Jurkat, Clone E6-1 (cell line): Measurements from ENCODE around the gene ATP1A1.

Experiments
- DNase-seq: peaks from one replicate; pipeline ENCODE4 v3.0.0-alpha.2; 2011; ENCODE audit warnings: low read depth, low spot score
- H3K4me3 ChIP-seq: 2 replicates; pipeline ENCODE4 v1.5.1; 2011; ENCODE audit warnings: mild to moderate bottlenecking, low read length, control low read depth, moderate library complexity

Gene ATP1A1

DNA sequence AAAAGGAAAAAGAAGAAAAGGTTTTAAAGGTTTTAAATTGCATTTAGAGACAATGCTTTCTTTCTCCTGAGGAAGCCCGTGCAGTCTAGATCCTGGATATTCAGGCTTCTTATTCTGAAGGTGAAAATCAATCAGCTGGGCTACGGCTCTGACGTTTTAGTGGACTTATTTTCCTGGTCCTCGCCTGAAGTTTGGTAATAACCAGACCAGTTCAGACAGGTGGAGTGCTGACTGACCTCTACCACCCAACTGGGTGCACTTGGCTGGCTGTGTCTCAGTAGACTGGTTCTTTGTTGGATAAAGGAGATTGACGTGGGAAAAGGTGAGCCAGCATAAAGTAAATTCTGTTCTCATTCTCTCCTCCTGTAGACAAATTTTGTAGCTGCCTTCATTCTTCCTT is 7.2 kb upstream of the ATP1A1 start:
- H3K4me3 ChIP-seq: no peak overlapping the region
- no peak for DNase-seq

- H3K4me3 ChIP-seq: no peak overlapping the region
- DNase-seq: no peak
Observed at GRCh38 chr1:116367256-116367945, 5.6 kb upstream of the ATP1A1 start.

DNA sequence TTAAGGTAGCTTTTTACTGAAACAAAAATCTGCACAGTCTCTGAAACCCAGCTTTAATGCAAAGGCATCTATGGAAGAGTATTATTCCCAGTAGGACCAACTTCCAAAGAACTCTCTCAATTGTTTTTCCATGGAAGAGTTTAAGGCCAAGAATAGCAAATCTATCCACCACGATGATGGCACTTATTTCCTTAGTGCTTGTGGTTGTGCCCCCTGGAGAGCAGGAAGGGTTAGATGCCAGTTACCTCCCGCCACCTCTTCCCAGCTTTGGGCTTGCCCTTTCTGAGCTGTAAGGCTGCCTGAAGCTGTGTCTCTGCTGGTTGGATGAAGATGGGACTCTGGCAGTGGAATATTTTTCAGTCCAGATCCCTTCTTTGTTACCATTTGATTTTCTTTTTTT is 4.8 kb upstream of the ATP1A1 start:
- DNase-seq: no peak

GRCh38 chr1:116370181-116370580 is 2.9 kb upstream of the ATP1A1 start:
- DNase-seq: no peak
- H3K4me3 ChIP-seq: no peak overlapping the region

More for the DNA sequence above, 4.8 kb upstream of the ATP1A1 start:
- H3K4me3 ChIP-seq: no peak overlapping the region

DNA sequence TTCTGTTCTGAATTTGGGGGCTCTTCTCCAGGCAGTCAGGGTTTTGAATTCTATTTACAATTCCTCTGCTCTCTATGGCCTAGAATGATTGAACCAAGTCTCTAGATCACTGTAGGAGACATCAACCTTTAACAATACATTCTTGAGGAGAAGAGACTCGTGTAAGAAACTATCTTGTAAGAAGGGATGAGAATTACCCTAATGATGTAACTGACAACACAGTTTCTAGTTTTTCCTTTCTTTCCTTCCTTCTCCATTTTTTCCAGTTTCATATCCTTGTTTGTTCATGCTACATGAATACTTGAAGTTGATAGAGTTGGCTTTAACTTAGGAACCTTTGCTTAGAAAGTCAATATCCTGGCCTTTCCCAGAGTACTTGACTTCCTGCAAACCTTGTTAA is 1.3 kb upstream of the ATP1A1 start:
- H3K4me3 ChIP-seq: no peak overlapping the region
- no peak for DNase-seq

GRCh38 chr1:116372191-116372590 is 853 bp upstream of the ATP1A1 start:
- DNase-seq: no peak
- peak overlapping the region; percentile 69 for H3K4me3 ChIP-seq

DNA sequence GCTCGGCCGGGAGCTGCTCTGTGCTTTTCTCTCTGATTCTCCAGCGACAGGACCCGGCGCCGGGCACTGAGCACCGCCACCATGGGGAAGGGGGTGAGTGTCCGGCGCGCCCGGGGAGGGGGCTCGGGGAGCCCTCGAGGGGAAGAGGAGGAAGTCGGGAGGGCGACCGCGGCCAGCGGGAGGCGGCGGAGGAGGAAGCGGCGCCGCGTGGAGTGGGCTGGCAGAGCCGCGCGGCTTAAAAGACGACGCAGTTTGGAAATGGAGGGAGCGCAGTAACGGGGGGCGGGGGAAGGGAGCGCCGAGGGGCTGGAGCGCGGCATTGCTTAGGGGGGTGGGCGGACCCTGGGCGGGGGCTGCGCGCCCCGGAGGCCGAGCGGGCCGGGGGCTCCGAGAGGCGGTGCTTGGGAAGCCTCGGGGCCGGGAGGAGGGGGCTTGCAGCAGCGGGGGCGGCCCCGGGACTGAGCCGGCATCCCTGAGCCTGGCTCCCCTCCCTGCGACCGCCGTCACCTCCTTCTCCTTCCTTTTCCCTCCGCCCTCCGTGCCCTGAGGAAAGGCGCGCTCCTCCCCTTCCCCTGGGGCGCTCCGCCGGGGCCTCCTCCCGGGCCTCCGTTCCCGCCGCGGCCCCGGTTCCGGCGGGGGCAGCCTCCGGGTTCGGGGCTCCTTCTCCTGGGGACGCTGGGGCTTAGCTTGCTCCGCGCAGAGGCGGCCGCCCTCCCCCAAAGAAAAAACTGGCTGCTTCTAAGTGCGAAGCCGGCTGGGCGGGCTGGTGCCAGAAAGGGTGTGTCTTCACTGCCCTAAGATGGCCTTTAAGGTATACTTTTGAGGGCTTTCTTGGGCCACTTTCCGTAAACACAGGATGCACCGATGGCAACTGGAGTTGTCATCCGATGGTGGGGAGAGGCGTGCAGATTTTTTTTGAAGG is 648 bp downstream of the ATP1A1 start:
- H3K4me3 ChIP-seq: peak overlapping the region; percentile 69
- DNase-seq: no peak

DNA sequence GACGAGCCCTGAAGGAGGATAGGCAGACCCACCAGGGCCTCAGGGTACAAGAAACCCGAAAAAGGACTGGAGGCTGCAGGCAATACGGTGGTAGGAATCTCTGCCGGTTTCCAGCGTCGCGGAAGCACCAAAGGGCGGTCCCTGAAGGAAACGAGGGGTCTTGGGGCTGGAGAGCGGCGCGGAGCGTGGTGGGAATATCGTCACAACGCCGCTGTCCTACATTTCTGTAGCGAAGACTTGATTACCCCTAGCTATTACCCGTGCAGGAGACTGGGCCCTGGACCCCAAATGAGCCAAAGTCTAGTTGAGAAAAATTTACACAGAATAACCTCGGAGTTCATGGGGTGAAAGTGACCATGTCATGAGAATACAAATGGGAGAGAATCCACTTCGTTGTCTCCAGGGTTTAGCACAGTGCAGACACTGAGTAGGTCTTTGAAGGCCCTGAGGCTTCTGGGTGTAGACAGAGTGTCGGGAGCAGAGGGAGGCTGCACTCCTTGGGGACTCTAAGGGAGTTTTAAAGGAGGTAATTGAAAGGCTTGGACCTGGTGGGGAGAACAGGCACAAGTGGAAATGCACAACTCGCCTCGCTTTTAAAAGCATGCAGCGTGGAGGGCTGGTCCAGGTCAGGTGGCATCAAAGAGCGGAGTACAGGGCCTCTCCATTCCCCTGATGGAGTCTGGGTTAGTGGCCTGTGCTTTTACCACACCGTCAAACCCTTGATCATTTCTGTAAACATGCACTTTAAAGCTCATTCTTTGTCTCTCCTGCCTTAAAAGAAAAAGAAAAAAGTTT is 1.5 kb downstream of the ATP1A1 start:
- H3K4me3 ChIP-seq: peak overlapping the region; percentile 69
- DNase-seq: no peak

- H3K4me3 ChIP-seq: no peak overlapping the region
- no peak for DNase-seq
Observed at GRCh38 chr1:116375148-116375886, 2.3 kb downstream of the ATP1A1 start.

GRCh38 chr1:116375887-116376728 is 3.1 kb downstream of the ATP1A1 start:
- DNase-seq: no peak
- H3K4me3 ChIP-seq: no peak overlapping the region

GRCh38 chr1:116376729-116377086 is 3.7 kb downstream of the ATP1A1 start:
- no peak overlapping the region for H3K4me3 ChIP-seq

DNA sequence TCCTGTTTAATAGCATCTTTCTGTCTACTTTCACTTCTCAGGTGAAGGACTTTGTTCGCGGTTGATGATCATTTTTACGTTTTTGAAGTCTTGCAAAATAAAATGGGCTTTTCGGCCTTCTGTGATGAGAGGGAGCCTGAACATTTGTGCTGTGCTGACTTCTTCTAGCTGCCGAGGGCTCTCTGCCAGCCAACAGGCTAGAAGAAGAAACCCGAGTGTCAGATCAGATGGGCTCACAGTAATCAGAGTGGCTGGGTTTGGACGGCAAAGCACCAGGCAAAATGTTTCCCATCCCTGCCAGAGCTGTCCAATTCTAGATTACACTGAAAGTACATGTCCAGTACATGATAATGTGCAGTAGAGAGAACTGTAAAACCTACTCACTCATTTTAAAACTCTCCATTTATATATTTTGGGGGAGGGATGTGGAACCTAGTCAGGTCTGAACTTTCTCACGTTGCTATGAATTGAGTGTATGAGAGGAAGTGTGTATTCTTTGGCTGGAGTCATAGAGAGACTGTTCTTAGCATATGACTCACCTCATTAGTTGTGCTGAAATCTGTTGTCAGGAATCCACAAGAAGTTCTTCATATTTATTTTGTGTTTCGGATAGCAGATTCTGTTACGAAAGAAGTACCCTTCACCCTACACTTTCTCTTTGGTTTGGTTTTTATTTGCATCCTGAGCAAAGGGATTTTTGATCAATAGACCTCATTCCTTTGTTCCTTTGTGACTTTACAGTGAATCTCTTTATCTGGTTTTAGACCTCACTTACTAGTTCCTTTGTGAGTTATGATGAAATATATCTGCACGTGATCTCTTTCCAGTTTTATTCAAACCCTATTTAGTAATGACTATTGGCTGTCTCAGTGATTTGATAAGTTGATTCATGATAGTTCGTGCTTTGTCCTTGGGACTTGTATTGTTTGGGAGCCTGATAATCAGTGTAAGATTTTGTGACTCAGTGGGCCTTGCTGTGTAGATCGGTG is 4.8 kb downstream of the ATP1A1 start:
- DNase-seq: no peak
- H3K4me3 ChIP-seq: no peak overlapping the region

More at GRCh38 chr1:116376729-116377086, 3.7 kb downstream of the ATP1A1 start:
- DNase-seq: no peak

DNA sequence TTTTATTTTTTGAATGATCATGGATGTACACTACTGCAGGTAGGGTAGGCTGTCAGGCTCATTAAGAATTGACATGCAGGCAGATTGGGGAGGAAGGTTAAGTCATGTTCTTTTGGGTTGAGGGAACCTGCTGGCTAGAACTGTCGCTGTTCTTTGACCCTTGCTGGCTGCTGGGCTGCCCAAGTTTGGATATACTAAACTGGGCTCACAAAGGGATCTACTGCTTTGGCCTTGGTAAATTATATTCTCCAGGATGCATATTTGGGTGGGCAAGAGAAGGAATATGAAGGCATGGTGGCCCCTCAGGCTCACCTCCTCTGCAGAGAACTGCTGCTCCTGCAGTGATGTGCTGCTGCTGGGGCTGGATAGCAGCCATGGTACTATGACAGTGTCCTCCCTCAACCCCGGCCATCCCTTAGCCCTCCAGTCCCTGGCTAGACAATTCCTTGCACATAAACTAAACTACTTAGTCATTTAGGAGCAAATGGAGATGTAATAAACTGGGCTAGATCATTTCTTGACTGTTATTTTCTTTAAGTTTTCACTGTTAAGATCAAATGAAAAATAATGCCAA is 6.1 kb downstream of the ATP1A1 start:
- H3K4me3 ChIP-seq: no peak overlapping the region

GRCh38 chr1:116379674-116380498 is 6.8 kb downstream of the ATP1A1 start:
- DNase-seq: no peak
- H3K4me3 ChIP-seq: no peak overlapping the region

More for the DNA sequence above, 6.1 kb downstream of the ATP1A1 start:
- DNase-seq: no peak

DNA sequence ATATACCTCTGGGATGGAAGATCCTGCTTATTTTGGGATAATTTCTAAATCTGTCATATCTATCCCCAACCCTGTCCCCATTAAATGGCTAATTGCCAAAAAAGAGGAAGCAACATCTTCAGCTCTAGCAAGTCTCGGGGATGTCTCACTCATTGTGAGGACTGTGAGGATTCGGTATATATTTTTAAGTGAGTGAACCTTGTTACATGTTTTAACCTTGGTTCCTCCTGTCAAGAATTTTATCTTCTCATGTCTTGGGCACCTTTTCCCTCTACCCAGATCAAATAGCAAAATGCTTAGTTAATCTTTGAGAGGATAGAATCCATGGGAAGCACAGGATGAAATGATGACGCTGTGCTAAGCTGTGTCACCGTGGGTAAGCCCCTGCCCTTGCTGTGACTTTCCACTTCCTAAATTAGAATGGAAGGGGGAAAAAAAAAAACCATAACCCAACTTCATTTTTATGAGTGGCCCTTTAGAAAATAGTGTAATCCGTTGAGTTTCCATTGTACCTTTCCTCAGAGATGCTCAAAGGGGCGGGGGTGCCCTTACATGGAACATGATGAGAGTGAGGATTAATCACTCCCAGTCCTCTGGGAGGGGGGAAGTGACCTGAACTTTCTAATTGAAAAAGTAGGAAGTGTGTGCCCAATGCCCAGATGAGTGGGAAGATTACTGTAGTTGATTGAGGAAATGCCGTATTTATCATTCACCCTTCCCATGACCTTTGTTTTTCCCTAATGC is 7.6 kb downstream of the ATP1A1 start:
- H3K4me3 ChIP-seq: no peak overlapping the region
- DNase-seq: no peak
